Bronchial epithelial cell (primary cell): Measurements from ENCODE around the gene PJVK. TPM values are rescaled to one million over a fixed set of nuclear protein-coding genes. Genes with fewer than 3 reads are reported as not detected.

ENCODE experiments used
- DNase-seq: peaks from one replicate; pipeline ENCODE4 v3.0.0-alpha.2; 2010; ENCODE audit warnings: low read depth
- FAIRE-seq: peaks from 2 replicates; lab custom pipeline; 2011; peaks lifted over from hg19 to GRCh38; lab: Jason Lieb, UNC
- H3K27me3 ChIP-seq: 2 replicates; pipeline ENCODE4 v1.5.1; 2011; ENCODE audit warnings: low read length; ENCODE audit not compliant: control insufficient read depth, insufficient read depth
- H3K36me3 ChIP-seq: 2 replicates; pipeline ENCODE4 v1.5.1; 2011; ENCODE audit warnings: low read length; ENCODE audit not compliant: control insufficient read depth, insufficient read depth
- H3K4me3 ChIP-seq: 2 replicates; pipeline ENCODE4 v1.5.1; 2011; ENCODE audit warnings: mild to moderate bottlenecking, low read depth, low read length, control low read depth
- CTCF ChIP-seq: IDR thresholded peaks from 2 replicates; pipeline ENCODE4 v1.5.1; 2011; ENCODE audit warnings: mild to moderate bottlenecking, moderate library complexity, low read length, control low read depth, inconsistent platforms; ENCODE audit not compliant: insufficient read depth, severe bottlenecking
- total RNA-seq: library from RNA; depleted of rRNA; stranded (reverse); fragments of >200 nt; gene quantifications from 2 replicates; pipeline ENCODE4 v1.2.1, GENCODE V29; 2014

The PJVK gene
- total RNA-seq, 1 donor from 2014 or later, result 2.4 TPM

GRCh38 chr2:178474560-178474959, 23.4 kb downstream of the PJVK start:
- H3K36me3 ChIP-seq, result no peaks in the 10 kb centered on the region
- no peak for TF ChIP-seq CTCF
- H3K4me3 ChIP-seq, result no peak overlapping the region
- FAIRE-seq, result no peak
- no peak for DNase-seq
- no peaks in the 10 kb centered on the region for H3K27me3 ChIP-seq

GRCh38 chr2:178476477-178476876, 25.3 kb downstream of the PJVK start:
- H3K36me3 ChIP-seq, result no peaks in the 10 kb centered on the region
- DNase-seq (no peak), FAIRE-seq (no peak)
- no peak overlapping the region for H3K4me3 ChIP-seq
- H3K27me3 ChIP-seq, result no peaks in the 10 kb centered on the region
- no peak for TF ChIP-seq CTCF

GRCh38 chr2:178477443-178478129, 26.4 kb downstream of the PJVK start:
- H3K36me3 ChIP-seq, result no peaks in the 10 kb centered on the region
- H3K27me3 ChIP-seq, result no peaks in the 10 kb centered on the region
- TF ChIP-seq CTCF, result no peak
- H3K4me3 ChIP-seq, result peak overlapping the region; percentile 70
- FAIRE-seq, result no peak
- no peak for DNase-seq

- DNase-seq (peak; percentile 21), FAIRE-seq (no peak)
- Histone ChIP-seq H3K27me3 (no peaks in the 10 kb centered on the region), H3K4me3 (peak overlapping the region; percentile 70), H3K36me3 (no peaks in the 10 kb centered on the region)
- no peak for TF ChIP-seq CTCF
Observed at GRCh38 chr2:178478130-178478438, 26.9 kb downstream of the PJVK start.

- H3K27me3 ChIP-seq, result no peaks in the 10 kb centered on the region
- no peaks in the 10 kb centered on the region for H3K36me3 ChIP-seq
- peak; percentile 58 for DNase-seq
- H3K4me3 ChIP-seq, result peak within 1 kb of the TSS; percentile 70
- no peak for FAIRE-seq
- peak; percentile 75 for TF ChIP-seq CTCF
Observed at GRCh38 chr2:178478439-178479274, 27.5 kb downstream of the PJVK start, which contains the start of gene FKBP7. TSS of gene FKBP7 (minus strand) at chr2:178478600. CDS start at chr2:178478499, 101 bp downstream.
